OCI-LY7 (cell line): Measurements from ENCODE around the gene CWC27. TPM values are rescaled to one million over a fixed set of nuclear protein-coding genes. Genes with fewer than 3 reads are reported as not detected.

Source experiments
- BruUV-seq: library from RNA; stranded (reverse); fragments of 400-500 nt; replicated peaks from 2 replicates; lab custom pipeline; 2021; lab: Mats Ljungman, UMichigan
- CTCF ChIA-PET: fragments of 300-600 bp; sonication (Branson Sonifier 250); formaldehyde crosslinking; loops from one replicate; lab custom pipeline; 2022; ENCODE audit warnings: antibody characterized with exemption; ENCODE audit not compliant: unreplicated experiment; lab: Charles Lee
- POLR2A ChIA-PET: fragments of 300-600 bp; sonication (Branson Sonifier 250); formaldehyde crosslinking; loops from one replicate; lab custom pipeline; 2022; ENCODE audit warnings: antibody characterized with exemption; lab: Charles Lee
- DNase-seq: peaks from one replicate; pipeline ENCODE4 v3.0.0-alpha.2; 2015; ENCODE audit warnings: low spot score
- H2AFZ ChIP-seq: fragments of 200-600 bp; sonication (generic), shearing (Covaris generic); 2 replicates; pipeline ENCODE4 v1.6.1; 2014; ENCODE audit warnings: mild to moderate bottlenecking, antibody characterized with exemption, low read length, moderate library complexity
- H3K27ac ChIP-seq: fragments of 200-600 bp; sonication (generic); 2 replicates; pipeline ENCODE4 v1.5.1; 2014; ENCODE audit warnings: mixed run types, low read depth, mild to moderate bottlenecking, moderate library complexity, low read length, inconsistent platforms; ENCODE audit not compliant: poor library complexity, severe bottlenecking
- H3K36me3 ChIP-seq: fragments of 200-600 bp; sonication (generic); 2 replicates; pipeline ENCODE4 v1.6.1; 2014; ENCODE audit warnings: mild to moderate bottlenecking, antibody characterized with exemption, low read length, moderate library complexity, mixed read lengths; ENCODE audit not compliant: insufficient read depth
- H3K4me1 ChIP-seq: fragments of 200-600 bp; sonication (generic); 2 replicates; pipeline ENCODE4 v1.5.1; 2014; ENCODE audit warnings: mild to moderate bottlenecking, low read length; ENCODE audit not compliant: insufficient read depth, poor library complexity, severe bottlenecking
- H3K4me2 ChIP-seq: fragments of 200-600 bp; sonication (generic); 2 replicates; pipeline ENCODE4 v1.6.1; 2014; ENCODE audit warnings: mild to moderate bottlenecking, low read length
- H3K4me3 ChIP-seq: fragments of 200-600 bp; sonication (generic); 2 replicates; pipeline ENCODE4 v1.5.1; 2014; ENCODE audit warnings: mild to moderate bottlenecking, low read depth, low read length; ENCODE audit not compliant: poor library complexity, severe bottlenecking
- H3K79me2 ChIP-seq: fragments of 200-600 bp; sonication (generic); 2 replicates; pipeline ENCODE4 v1.6.1; 2016; ENCODE audit warnings: low read depth, mild to moderate bottlenecking, low read length, moderate library complexity, mixed read lengths; ENCODE audit not compliant: insufficient read depth
- H3K9me2 ChIP-seq: fragments of 200-600 bp; sonication (generic); 2 replicates; pipeline ENCODE4 v1.6.1; 2016; ENCODE audit warnings: mild to moderate bottlenecking, low read length, mixed read lengths; ENCODE audit not compliant: insufficient read depth
- H3K9me3 ChIP-seq: fragments of 200-600 bp; sonication (generic); 2 replicates; pipeline ENCODE4 v1.6.1; 2014; ENCODE audit warnings: mild to moderate bottlenecking, mixed run types, low read length, mixed read lengths
- H4K20me1 ChIP-seq: fragments of 200-600 bp; sonication (generic); 2 replicates; pipeline ENCODE4 v1.6.1; 2014; ENCODE audit warnings: mild to moderate bottlenecking, antibody characterized with exemption, low read length, moderate library complexity, mixed read lengths; ENCODE audit not compliant: insufficient read depth
- EZH2phosphoT487 ChIP-seq: fragments of 200-600 bp; sonication (generic); IDR thresholded peaks from 2 replicates; pipeline ENCODE4 v1.6.1; 2018; ENCODE audit warnings: low read depth, borderline replicate concordance, mild to moderate bottlenecking, mixed run types, antibody characterized with exemption, low read length, moderate library complexity, mixed read lengths
- intact Hi-C: fragments of 100-400 bp; cut with micrococcal nuclease; formaldehyde crosslinking; loops from one replicate; pipeline ENCODE4 v1.10.0; 2022; ENCODE audit not compliant: unreplicated experiment
- total RNA-seq, 2 experiments: library from RNA; depleted of rRNA in 1 of 2; stranded (reverse); fragments of >200 nt in 1 of 2; shearing (Covaris generic) in 1 of 2; gene quantifications; 2 replicates each; pipeline ENCODE4 v1.2.3, GENCODE V29; 2014 to 2022
- TF ChIP-seq, protein P1 (sequence below): fragments of 200-600 bp; sonication (generic); conservative IDR thresholded peaks from 2 replicates; pipeline ENCODE4 v1.5.1; 2014; ENCODE audit warnings: mild to moderate bottlenecking, antibody characterized with exemption, low read length, moderate library complexity, mixed read lengths

The CWC27 gene
- total RNA-seq, 2 experiments from 2014 or later, result 15.4 to 33.1 TPM

DNA sequence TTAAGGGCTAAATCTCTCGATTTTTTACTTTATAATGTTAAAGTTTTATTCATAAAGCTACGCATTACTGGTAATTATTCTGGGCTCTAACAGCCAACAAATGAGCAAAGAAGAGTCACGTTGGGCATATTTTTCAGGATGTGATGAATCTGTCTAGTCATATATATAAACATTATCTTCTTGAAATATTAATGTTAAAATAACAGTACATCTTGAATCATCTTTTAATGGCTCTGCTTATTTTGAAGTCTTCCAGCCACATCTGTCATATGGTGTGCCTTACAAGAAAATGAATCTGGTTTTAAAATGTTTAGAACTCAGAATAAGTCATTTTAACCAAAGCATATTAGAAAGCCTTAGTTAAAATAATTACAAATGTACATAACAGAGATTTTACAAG, 96.9 kb downstream of the CWC27 start:
- no peak overlapping the region for H2AFZ ChIP-seq
- no peaks in the 10 kb centered on the region for H3K4me1 ChIP-seq
- ChIA-PET CTCF (no interaction called here), POLR2A (no interaction called here)
- no peaks in the 10 kb centered on the region for H4K20me1 ChIP-seq
- BruUV-seq, result no TSS peak
- no peak for DNase-seq
- intact Hi-C loops, result no loop called here
- no peak overlapping the region for H3K4me3 ChIP-seq
- no peak overlapping the region for H3K4me2 ChIP-seq
- no peaks in the 10 kb centered on the region for H3K79me2 ChIP-seq
- no peak overlapping the region for H3K27ac ChIP-seq
- H3K9me2 ChIP-seq, result no peaks in the 10 kb centered on the region
- TF ChIP-seq, protein P1, sequence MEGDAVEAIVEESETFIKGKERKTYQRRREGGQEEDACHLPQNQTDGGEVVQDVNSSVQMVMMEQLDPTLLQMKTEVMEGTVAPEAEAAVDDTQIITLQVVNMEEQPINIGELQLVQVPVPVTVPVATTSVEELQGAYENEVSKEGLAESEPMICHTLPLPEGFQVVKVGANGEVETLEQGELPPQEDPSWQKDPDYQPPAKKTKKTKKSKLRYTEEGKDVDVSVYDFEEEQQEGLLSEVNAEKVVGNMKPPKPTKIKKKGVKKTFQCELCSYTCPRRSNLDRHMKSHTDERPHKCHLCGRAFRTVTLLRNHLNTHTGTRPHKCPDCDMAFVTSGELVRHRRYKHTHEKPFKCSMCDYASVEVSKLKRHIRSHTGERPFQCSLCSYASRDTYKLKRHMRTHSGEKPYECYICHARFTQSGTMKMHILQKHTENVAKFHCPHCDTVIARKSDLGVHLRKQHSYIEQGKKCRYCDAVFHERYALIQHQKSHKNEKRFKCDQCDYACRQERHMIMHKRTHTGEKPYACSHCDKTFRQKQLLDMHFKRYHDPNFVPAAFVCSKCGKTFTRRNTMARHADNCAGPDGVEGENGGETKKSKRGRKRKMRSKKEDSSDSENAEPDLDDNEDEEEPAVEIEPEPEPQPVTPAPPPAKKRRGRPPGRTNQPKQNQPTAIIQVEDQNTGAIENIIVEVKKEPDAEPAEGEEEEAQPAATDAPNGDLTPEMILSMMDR, result no peak
- TF ChIP-seq EZH2phosphoT487, result no peak
- H3K9me3 ChIP-seq, result no peaks in the 10 kb centered on the region
- H3K36me3 ChIP-seq, result no peaks in the 10 kb centered on the region

DNA sequence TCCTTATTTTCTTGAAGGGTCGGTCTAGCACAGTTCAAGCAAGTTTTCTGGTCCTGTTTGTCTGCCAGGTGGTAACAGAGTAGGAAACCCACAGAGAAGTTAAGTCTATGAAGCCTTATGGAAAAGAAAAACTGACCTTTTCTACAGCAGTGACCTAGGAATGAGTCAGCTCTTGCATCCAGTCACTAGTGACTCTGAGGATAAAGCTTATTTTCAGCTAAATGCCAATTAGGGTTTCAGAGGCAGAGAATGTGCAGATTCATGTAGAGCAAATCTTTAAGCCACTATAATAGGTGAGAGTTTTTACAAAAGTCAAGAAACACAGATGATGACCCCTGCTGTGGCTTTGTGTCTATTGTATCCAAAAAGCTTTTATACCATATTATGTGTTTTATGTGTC, 100.7 kb downstream of the CWC27 start:
- Histone ChIP-seq H3K4me2 (no peak overlapping the region), H3K9me2 (no peaks in the 10 kb centered on the region), H2AFZ (no peak overlapping the region), H3K36me3 (no peaks in the 10 kb centered on the region), H4K20me1 (no peaks in the 10 kb centered on the region), H3K4me3 (no peak overlapping the region), H3K79me2 (no peaks in the 10 kb centered on the region), H3K4me1 (no peaks in the 10 kb centered on the region), H3K27ac (no peak overlapping the region), H3K9me3 (no peaks in the 10 kb centered on the region)
- intact Hi-C loops, result no loop called here
- BruUV-seq, result no TSS peak
- CTCF ChIA-PET, result no interaction called here
- DNase-seq, result no peak
- POLR2A ChIA-PET, result interaction anchor here (0.5 to 1.5 kb wide), 4 partner anchors 9 to 381 kb away, joined by 3 to 4 read pairs (median 3); no protein-coding TSS in a partner anchor
- no peak for TF ChIP-seq EZH2phosphoT487
- TF ChIP-seq, protein P1, result no peak

DNA sequence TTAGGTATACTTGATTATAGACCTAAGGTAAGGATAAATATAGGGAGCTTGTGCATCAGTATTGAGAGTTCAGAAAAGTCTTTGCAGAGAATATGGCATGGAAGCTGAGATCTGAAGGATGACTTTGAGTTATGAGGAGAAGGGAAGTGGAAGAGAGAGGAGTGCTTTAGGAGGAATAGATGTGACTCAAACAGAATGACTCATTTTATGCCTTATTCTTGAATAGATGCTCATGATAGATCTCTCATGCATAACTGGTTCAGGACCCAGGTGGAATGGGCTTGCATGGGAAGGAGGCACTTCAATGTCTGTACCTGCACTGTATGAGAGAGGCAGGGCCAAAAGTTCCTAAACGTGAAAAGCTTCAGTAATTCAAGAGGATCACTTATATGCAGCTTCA, 103.3 kb downstream of the CWC27 start:
- no peak overlapping the region for H3K4me3 ChIP-seq
- DNase-seq, result no peak
- no peaks in the 10 kb centered on the region for H3K9me2 ChIP-seq
- no peaks in the 10 kb centered on the region for H3K9me3 ChIP-seq
- no peaks in the 10 kb centered on the region for H3K36me3 ChIP-seq
- intact Hi-C loops, result no loop called here
- no peak overlapping the region for H2AFZ ChIP-seq
- no peak for TF ChIP-seq EZH2phosphoT487
- TF ChIP-seq, protein P1, result no peak
- H4K20me1 ChIP-seq, result no peaks in the 10 kb centered on the region
- no TSS peak for BruUV-seq
- no peaks in the 10 kb centered on the region for H3K79me2 ChIP-seq
- POLR2A ChIA-PET, result interaction anchor here (0.7 kb wide), 1 partner anchor 17 kb away, joined by 3 read pairs; no protein-coding TSS in a partner anchor
- no peak overlapping the region for H3K27ac ChIP-seq
- H3K4me1 ChIP-seq, result no peaks in the 10 kb centered on the region
- no peak overlapping the region for H3K4me2 ChIP-seq
- CTCF ChIA-PET, result no interaction called here
